UCSD-AML1 (cell line): Measurements from ENCODE around the gene MACC1.

ENCODE experiments used
- DNase-seq: peaks from one replicate; lab custom pipeline; 2025; ENCODE audit not compliant: unreplicated experiment; lab: John Stamatoyannopoulos, UW

Gene MACC1

GRCh38 chr7:20229646-20230500 is 12.7 kb upstream of the MACC1 start:
- DNase-seq, result no peak

DNA sequence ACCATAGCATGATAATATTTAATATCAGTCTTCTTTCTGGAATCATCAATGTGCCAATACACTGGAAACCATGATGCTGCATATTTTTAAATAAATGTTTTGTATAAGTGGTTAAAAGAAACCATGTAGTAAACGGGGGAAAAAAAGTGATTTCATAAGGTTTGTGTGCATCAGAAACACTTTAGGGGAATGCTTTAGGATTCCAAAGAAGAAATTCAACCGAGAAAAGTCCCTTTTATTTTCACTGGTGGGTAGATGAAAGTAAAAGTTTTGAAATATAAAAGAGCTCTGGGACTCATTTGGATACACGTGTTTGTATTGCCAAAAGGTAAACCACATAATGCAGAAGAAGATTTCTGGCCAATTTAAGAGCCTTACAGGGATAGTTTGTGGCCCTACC is 11.9 kb upstream of the MACC1 start:
- DNase-seq, result no peak

GRCh38 chr7:20228654-20229053 is 11.5 kb upstream of the MACC1 start:
- DNase-seq, result no peak

- no peak for DNase-seq
Observed at GRCh38 chr7:20227291-20227795, 10.2 kb upstream of the MACC1 start.

DNA sequence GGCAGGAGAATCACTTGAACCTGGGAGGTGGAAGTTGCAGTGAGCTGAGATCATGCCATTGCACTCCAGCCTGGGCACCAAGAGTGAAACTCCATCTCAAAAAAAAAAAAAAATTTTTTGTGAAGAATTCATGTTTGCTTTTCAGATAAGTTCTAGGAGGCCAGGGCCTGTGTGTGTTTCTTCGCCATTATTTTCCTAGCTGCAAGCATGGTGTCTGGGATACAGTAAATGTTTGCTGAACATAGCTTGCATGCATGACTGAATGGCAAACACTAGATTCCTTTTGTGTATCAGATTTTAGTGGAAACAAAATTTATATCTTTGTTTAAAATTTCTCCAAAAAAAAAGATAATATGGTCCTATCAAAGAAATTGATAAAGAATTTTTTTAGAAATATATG is 9.7 kb upstream of the MACC1 start:
- DNase-seq, result no peak

GRCh38 chr7:20225384-20225783 is 8.2 kb upstream of the MACC1 start:
- no peak for DNase-seq

- no peak for DNase-seq
Observed at GRCh38 chr7:20224025-20224424, 6.8 kb upstream of the MACC1 start.

- no peak for DNase-seq
Observed at GRCh38 chr7:20223356-20223755, 6.2 kb upstream of the MACC1 start.

DNA sequence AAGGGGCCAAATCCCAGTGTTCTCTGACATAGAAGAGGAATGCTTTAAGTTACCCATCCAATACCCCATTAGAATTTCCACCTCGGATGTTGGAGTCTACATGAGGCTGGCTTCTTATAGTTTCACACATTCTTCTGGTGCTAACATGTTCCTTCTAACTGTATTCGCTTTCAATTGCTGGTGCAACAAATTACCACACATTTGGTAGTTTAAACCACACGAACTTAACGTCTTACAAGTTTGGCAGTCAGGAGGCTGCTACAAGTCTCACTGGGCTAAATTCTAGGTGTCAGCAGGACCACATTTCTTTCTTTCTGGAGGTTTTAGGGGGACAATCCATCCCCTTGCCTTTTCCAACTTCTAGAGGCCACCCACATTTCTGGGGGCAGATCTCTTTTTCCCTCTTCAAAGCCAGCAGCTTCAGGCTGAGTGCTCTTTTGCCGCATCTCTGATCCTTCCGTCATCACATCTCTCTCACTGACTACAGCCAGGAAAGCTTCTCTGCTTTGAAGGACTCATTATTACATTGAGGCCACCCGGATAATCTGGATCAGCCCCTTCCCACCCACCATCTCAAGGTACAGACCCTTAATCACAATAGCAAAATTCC is 5.1 kb upstream of the MACC1 start:
- DNase-seq, result no peak

DNA sequence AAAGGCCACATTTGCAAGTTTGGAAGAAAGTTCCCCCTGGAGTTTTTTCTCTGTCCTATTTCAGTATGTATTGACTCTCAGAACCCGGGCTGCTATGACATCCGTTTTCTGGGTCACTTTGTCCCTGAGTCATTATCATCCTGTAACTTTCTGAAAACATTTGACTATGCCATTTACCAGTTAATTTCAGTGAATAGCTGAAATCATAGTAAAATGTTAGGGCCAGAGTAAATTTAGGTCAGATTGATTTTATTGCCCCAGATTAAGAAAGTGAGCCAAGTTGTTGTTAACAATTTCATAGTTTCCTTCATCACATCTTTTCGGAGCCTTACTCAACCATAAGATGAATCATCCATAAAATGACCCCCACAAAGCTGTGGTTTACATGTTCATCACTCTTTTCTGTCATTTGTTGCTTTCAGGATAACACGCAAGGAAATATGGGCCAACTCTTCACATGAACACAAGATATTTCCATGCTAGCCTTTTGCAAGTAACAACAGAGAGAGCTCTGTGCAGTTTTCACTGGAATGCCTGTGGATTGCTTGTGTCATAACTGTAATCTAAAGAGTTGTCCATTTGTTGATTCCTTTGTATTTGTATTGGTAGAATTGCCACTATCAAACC is 3.9 kb upstream of the MACC1 start:
- no peak for DNase-seq

- no peak for DNase-seq
Observed at GRCh38 chr7:20220293-20220761, 3.1 kb upstream of the MACC1 start.

DNA sequence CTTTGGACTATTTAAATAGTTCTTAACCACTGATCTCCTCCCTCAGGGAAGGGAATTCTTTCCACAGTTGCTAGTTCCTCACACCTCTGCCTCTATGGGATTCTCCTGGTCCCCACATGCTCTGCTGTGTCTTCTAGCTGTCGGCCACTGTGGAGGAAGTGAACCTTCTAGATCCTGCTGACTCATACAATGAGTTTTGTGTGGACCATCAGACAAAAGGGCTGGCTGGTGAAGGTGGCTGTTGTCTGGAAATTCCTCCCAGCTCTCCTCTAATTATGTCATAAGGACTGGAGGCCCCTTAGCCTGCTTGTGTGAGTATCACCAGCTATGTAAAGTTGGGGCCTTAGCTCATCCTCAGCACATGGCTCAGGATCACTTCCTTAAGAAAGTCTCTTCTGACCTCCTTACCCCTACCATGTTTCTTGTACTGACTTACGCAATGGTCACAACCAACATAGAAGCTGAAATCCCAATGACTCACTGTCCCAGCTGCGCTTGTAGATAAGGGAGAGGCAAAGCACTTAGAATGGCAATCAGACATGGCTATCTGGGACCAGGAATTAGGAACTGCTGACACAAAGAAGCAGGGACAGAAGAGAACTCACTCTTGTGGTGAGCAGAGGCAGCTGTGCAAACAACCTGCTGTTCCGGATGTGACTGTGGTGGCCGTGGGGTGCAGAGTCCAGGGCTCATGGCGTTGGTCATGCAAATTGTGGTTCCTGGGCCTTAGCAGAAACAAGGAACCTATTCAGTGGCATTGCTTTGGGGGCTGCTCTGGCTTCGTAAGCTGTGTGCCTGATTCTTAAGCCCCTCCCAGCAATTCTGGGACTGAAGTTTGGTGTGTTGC is 2.5 kb upstream of the MACC1 start:
- DNase-seq, result peak; percentile 84

GRCh38 chr7:20219062-20219445 is 1.9 kb upstream of the MACC1 start:
- DNase-seq, result no peak

DNA sequence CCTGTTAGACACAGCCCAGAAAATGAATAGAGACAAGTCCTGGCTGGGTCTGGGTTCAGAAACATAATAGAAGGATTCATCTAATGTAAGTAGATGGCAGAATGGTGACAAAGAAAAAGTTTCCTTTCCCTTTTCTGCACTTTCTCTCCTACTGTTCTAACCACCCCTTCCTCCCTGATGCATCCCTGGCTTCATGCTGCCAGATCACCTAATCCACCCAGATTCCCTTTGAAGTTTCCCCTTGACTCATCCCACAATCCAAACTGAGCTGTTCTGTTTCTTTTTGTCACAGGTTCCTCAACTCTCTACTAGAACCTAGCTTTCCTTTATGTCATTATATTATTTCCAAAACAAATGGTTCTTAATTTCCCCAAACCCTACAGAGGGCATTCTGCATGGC is 1.1 kb upstream of the MACC1 start:
- no peak for DNase-seq

DNA sequence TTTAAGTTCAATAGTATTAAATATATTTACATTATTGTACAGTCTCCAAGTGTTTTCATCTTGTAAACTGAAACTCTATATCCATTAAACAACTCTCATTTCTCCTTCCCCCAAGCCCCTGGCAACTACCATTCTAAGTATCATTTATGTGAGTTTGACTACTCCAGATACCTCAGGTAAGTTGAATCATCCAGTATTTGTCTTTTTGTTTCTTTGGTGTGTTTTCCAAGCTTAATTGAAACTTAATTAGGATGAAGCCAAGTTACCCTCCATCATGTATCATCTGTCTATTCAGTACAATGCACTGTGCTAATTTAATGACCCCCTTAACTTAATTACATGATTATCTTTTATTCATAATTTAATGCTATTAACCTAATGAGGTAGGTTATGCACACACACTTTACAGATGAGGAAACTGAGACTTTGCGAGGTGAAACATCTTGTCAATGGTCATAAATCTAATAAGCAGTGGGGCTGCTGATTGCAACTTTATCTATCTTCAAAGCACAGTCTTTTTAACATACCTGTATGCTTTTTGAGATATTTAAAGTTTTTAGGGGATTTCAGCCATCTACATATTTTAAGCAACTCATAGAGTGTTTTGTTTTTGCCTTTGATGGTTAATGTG is 663 bp downstream of the MACC1 start:
- DNase-seq, result no peak

GRCh38 chr7:20214921-20215669 is 2.1 kb downstream of the MACC1 start:
- DNase-seq, result peak; percentile 10

DNA sequence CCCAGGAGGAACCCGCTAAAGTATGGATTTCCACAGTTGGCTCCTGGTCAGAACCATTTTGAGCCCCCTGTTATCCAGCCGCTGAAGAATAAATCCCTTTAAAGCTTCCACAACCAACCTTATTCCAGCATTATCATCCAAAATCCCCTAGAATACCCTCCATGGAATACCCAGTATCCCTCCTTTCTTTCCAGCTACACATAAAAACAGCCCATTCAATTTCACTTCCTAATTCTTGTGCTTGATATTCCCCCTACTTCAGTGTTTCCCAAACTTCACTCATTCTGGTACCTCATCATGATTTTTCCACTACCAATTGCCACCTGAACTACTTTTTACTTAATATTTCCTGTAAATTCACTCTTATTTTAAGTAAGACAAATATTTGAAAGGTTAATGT is 3.1 kb downstream of the MACC1 start:
- DNase-seq, result no peak

GRCh38 chr7:20213378-20213777 is 3.8 kb downstream of the MACC1 start:
- no peak for DNase-seq

DNA sequence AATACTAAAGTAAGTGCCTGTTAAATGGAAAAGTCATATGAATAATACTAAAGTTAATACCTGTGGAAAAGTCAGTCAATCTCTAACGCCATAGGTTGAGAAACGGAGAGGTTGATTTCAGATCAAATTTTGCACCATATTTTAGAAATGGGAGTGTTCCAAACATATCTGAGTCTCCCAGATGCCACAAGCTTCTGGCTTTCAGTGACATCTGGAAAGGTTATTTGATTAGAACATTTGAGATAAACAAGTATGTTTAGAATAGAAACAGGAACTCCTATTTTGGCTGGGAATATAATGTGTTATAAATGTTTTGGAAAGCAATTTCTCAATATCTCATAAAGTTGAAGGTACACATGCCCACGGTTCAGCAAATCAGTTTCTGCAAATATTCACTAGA is 5.8 kb downstream of the MACC1 start:
- DNase-seq, result no peak
